DMS79 (cell line): ENCODE results near the gene IBA57.

Experiments
- DNase-seq: peaks from one replicate; lab custom pipeline; 2025; lab: John Stamatoyannopoulos, UW

The IBA57 gene

DNA sequence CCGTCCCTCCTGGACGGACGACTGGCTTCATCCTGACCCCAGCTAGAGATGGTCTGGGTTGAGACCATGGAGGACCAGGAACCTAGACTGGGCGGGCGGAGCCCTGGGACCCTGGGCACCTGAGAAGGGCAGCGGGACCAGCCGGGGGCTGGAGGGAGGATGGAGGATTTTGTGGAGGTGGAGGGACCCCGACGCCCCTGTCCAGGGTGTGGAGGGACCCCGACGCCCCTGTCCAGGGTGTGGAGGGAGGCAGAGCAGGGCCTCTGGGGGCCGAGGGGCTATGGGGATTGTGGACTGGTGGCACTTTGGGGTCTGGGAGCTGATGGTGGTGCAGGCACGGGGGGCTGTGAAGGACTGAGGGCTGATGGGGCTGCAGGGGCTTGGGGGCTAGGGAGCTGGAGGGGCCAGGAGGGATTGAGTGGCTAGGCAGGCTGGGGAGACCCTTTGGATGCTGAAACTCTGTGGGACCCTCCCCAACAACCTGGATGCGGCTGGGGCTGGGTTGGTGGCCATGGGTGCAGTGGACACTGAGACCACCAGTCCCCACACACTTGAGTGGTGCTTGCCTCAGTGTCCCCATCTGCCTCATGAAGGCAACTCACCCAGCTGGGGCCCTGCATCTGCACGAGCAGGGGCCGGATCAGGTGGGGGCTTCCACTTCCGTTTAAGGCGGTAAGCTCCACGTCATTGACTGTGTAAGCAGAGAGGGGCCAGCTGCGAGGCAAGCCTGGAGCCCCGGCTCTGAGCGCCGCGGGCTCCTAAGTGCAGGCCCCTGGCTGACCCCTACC is 8.5 kb upstream of the IBA57 start:
- DNase-seq = no peak

DNA sequence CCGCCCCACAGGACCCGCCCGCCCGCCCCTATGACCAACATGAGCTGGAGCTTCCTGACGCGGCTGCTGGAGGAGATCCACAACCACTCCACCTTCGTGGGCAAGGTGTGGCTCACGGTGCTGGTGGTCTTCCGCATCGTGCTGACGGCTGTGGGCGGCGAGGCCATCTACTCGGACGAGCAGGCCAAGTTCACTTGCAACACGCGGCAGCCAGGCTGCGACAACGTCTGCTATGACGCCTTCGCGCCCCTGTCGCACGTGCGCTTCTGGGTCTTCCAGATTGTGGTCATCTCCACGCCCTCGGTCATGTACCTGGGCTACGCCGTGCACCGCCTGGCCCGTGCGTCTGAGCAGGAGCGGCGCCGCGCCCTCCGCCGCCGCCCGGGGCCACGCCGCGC is 7.9 kb upstream of the IBA57 start:
- DNase-seq = no peak

DNA sequence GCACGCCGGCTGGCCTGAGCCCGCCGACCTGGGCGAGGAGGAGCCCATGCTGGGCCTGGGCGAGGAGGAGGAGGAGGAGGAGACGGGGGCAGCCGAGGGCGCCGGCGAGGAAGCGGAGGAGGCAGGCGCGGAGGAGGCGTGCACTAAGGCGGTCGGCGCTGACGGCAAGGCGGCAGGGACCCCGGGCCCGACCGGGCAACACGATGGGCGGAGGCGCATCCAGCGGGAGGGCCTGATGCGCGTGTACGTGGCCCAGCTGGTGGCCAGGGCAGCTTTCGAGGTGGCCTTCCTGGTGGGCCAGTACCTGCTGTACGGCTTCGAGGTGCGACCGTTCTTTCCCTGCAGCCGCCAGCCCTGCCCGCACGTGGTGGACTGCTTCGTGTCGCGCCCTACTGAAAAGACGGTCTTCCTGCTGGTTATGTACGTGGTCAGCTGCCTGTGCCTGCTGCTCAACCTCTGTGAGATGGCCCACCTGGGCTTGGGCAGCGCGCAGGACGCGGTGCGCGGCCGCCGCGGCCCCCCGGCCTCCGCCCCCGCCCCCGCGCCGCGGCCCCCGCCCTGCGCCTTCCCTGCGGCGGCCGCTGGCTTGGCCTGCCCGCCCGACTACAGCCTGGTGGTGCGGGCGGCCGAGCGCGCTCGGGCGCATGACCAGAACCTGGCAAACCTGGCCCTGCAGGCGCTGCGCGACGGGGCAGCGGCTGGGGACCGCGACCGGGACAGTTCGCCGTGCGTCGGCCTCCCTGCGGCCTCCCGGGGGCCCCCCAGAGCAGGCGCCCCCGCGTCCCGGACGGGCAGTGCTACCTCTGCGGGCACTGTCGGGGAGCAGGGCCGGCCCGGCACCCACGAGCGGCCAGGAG is 7.2 kb upstream of the IBA57 start:
- no peak for DNase-seq

GRCh38 chr1:228159008-228159665 is 6.5 kb upstream of the IBA57 start:
- no peak for DNase-seq

GRCh38 chr1:228160201-228160761 is 5.3 kb upstream of the IBA57 start:
- DNase-seq = no peak

DNA sequence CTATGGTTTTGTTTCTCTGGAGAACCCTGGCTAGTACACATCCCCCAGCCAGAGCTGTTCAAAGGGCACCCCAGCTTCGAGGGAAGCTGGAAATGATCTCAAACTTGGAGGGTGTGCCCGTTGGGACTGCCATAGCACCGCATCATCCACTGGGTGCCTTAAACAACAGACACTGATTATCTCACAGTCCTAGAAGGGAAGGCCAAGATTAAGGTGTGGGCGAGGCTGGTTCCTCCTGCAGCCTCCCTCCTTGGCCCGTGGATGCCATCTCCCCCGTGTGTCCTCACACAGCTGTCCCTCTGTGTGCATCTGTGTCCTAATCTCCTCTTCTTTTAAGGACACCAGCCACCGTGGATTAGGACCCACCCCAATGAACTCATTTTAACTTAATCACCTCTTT is 4.2 kb upstream of the IBA57 start:
- no peak for DNase-seq

DNA sequence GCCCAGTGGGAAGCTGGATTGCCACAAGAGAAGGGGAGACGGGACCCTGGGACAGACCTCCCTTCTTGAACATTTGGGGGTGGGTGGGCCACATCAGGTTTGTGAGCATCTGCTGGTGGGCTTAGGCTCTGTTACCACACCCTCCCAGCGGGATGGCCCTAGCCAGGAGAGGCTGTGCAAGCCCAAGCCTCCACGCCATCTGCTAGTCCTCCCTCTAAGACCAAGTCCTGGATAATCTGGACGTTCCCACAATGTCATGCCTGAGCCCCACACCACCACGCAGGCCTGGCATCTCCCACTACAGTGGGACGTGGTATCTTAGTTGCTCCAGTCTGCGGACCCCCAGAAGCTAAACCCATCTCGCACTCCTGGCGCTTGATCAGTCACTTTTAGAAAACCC is 3.7 kb upstream of the IBA57 start:
- no peak for DNase-seq

DNA sequence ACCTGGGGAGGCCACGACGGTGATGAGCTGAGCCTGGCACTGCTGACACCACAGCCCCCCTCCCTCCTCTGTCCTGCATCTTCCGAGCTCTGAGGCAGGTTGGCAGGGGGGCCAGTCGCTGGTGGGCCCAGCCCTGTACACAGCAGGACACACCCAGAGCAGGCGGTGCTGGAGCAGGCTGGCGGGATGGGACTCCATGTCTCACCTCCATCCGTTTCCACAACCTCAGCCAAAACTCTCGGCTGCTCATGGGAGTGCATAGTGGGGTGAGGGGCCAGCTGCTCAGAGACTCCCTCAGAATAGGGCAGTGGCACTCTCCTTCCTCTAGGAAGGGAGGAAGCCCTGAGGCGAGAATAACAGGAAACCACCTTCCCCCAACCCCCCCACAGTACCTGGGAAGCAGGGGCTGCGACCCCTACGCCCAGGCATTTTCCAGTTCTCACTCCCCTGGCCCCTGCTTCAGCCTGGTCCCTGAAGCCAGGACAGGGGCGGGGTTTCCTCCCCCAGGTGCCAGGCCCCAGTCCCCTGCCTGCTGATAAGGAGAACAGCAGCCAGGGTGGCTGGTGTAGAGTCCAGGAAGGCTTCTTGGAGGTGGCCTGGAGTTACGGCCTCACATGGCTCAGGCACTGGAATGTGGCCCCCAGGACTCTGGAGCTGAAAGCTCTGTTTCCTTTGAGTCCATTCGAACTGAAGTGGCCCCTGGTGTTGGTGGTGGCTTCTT is 3.2 kb upstream of the IBA57 start:
- DNase-seq = no peak

DNA sequence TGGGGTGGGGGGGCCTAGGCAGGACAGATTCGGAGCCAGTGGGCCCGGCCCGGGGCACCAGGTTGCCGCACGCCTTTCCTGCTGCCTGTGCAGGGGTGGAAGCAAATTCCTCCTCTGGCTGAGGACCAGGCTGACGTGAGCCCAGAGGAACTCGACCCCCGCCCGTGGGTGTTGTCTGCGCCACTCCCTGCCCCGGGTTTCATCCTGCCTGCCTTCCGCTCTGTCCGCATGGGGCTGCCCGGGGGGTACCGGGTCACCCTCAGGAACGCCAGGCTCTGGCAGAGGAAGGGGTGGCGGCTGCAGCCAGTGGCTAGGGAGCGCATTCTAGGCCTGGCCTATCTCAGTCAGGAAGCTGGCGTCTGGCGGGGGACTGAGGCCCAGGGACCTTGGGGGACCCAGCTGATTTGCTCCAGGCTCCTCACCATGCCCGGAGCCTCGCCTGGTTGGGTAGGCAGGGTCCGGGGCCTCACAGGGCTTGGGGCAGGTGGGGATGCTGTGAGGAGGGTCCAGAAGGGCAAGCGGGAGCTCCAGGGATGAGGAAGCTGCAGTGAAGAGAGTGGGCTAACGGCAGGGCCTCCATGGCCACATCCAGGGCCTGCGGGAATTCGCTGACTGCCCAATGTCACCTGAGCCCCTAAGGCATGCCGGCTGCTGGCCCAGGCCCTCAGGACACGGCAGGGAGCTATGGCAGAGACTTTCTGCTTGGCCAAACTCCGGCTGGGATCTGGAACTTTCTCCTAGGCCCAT is 2.4 kb upstream of the IBA57 start:
- DNase-seq = no peak

DNA sequence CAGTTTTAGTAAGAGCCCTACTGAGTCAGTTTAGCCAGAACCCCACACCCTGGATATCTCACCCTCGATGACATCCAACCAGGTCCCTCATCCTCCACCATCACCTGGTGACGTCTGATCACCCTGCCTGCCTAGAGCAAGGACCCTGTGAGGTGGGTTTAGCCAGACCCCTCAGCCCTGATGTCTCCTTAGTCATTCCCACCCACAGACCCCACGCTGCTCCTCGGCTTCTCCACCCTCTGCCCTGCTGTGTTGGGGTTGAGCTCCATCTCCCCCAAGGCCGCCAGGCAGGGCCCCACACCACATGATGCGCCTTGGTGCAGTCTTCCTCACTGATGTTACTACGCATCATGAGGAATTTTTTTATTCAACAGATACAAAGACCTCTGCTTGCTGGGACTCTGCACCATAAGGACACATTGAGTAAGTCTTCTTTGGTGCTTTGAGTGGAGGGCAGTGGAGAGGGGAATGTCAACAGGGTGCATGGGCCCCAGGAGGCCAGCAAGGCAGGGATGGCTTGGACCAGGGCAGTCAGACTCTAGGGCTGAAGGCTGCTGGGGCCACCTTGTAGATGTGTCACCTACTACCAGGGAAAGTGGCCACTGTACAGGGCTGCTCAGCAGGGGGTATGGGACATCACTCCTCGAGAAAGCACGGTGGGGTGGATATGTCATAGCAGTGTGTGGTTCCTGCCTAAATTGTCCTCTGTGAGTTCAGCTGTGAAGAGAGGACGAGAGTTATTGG is 1.7 kb upstream of the IBA57 start:
- no peak for DNase-seq

GRCh38 chr1:228164561-228165371 is 838 bp upstream of the IBA57 start:
- DNase-seq = no peak

GRCh38 chr1:228166170-228166936 is 749 bp downstream of the IBA57 start:
- peak; percentile 23 for DNase-seq

- DNase-seq = no peak
Measured at GRCh38 chr1:228168563-228169270, 3.1 kb downstream of the IBA57 start.

DNA sequence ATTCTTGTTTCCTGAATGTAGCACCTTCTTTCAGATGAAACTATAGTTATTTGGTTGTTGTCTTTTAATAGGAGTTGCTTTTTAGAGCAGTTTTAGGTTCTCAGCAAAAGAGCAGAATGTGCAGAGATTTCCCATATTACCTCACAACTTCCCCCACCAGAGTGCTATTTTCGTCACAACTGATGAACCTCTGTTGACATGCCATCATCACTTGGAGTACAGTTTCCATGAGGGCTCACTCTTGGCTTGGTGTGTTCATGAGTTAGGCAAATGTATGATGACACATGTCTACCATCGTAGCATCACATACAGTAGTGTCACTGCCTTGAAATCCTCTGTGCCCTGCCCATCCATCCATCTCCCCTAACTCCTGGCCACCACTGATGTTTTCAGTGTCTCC is 3.7 kb downstream of the IBA57 start:
- DNase-seq = no peak

GRCh38 chr1:228170666-228171065 is 5.1 kb downstream of the IBA57 start:
- no peak for DNase-seq

DNA sequence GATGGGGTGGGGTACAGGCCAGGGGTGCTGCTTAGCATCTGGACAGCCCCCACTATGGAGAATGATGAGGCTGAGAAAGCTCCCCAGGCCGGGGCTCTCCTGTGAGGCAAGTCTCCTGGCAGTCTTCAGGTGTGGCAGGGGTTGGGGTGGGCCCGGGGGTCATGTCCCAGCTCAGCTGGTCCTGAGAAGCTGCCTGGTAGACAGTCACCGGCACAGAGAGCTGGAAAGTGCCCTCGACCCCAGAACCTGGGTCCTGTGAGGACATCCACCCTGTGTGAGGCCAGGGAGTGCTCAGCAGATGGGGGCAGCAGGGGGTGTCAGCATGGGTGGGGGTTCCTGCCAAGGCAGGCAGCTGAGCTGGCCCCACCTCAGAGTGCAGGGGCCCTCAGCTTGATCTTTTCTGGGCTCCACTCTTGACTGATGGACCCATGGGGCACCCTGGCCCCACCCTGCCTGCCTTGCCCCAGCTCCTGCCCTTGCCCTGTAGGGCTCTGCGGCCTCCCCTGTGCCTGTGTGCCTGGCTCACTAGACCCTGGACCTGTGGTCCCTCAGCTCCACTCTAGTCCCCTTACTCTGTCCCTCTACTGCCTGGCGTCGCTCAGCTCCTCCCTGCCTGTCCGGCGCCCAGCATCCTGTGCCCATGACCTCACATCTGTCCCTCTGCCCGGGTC is 5.8 kb downstream of the IBA57 start:
- DNase-seq = no peak
